Stimulated activated CD8-positive, alpha-beta memory T cell treated with anti-CD3 and anti-CD28 coated beads, Interleukin-2, amount 100 ng/mL, for 48 hours (primary cell): ENCODE measurements around the gene ACBD5.
"Not testable (repeated sequence)": the region's sequence is repeated elsewhere in the genome, so short reads cannot be mapped to it uniquely, and the experiment has no call there.

ENCODE experiments used
- DNase-seq, 2 donors: peaks; one replicate each; pipeline ENCODE4 v3.0.0-alpha.2; 2020; ENCODE audit warnings: low read depth in 2 of 2

Gene ACBD5, protein sequence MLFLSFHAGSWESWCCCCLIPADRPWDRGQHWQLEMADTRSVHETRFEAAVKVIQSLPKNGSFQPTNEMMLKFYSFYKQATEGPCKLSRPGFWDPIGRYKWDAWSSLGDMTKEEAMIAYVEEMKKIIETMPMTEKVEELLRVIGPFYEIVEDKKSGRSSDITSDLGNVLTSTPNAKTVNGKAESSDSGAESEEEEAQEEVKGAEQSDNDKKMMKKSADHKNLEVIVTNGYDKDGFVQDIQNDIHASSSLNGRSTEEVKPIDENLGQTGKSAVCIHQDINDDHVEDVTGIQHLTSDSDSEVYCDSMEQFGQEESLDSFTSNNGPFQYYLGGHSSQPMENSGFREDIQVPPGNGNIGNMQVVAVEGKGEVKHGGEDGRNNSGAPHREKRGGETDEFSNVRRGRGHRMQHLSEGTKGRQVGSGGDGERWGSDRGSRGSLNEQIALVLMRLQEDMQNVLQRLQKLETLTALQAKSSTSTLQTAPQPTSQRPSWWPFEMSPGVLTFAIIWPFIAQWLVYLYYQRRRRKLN

DNA sequence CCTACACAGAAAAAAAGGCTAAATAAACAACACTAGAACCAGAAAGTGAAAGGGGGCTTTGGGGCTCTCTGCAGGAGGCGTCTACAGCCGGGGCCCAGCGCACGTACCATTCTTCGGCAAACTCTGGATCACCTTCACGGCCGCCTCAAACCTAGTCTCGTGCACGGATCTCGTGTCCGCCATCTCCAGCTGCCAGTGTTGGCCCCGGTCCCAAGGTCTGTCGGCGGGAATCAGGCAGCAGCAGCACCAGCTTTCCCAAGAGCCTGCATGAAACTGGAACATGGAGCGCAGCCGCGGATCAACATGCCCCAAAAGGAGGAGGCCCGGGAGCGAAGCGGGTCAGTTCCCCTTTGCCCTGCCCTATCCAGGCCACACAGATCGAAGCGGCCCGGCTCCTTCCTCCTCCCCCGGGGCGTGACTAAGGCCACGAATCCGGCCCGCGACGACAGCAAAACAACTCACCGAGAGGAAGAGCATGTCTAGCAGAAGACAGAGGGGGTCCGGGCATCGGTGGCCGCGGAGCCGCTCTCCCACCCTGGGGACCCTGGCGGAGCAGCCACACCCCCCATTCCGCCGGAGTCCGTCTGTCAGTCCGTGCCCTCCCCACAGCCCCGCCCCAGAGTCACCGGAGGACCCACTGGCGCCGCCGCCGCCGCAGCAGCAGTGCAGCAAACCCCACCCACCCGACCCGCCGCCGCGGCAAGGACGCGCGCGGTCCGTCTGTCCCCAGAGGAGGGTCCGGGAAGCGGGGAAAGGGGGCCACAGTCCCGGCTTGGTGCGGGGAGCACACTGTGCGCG is at the start of gene ACBD5:
Gene ACBD5 (minus strand): TSS at position 586 of the 798 bp plus-strand sequence. CDS start 109 bp downstream, at position 477.
- peak; percentile 64 to 80 for DNase-seq

DNA sequence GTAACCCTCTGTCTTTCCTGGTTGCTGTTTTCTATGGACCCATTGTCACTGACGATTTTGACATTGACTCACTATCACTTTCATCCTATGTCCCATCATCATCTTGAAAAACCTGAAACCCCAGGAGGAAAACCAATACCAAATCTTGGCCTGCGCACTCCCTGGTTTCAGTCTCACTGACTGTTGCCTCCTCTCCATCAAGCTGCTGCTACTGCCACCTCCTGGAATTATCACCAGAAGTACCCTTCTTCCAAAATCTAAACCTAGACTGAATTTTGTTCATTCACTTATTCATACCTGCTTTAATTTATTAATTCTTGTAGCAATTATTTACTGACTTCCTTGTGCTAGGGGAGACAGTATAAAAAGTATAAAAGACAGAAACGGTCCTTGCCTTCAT is 44.5 kb upstream of the ACBD5 start:
- peak in 1 of 2 donors; percentile 8 for DNase-seq

DNA sequence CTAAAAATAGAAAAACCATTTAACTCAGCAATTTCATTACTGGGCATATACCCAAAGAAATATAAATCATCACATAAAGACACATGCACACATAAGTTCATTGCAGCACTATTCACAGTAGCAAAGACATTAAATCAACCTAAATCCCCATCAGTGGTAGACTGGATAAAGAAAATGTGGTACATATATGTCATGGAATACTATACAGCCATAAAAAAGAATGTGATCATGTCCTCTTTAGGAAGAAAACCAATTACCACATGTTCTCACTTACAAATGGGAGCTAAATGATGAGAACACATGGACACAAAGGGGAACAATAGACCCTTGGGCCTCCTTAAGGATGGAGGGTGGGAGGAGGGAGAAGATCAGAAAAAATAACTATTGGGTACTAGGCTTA is 36.0 kb upstream of the ACBD5 start:
- DNase-seq: no peak

DNA sequence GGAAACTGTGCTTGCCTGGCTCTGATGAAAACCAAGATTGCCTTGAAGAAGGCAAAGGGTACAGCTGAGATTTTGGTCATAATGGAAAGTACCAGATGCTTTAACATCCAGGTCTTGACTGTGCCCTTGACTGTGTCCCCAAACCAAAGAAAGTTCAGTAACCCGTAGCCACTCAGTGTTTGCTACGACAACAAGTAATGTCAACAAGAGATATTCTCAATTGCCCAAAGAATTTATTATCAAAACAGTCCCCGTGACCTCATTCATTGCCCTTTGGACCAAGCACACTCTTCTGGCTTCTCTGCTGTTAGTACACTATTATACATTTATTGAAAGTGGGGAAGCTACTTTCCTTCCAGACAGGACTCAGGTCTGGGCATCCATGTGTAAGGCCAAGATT is 25.4 kb upstream of the ACBD5 start:
- DNase-seq: not testable (repeated sequence)

DNA sequence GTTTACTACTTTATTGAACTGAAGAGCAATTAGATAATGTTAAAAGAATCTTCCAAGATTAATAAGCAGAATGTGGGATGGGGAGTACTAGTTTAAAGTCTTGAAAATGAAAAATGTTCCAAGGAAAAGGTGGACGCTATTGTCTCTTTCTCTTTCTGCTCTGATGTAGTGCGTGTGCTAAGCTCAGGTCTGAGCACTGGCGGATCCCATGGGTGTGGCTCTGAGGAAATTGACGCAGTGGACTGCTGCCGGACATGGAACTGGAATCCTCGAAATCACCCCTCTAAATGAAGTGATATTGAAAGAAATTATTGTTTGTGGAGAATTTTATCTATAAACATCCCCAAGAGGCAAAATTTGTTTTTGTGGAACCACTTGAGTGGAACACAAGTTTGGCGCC is 22.2 kb upstream of the ACBD5 start:
- not testable (repeated sequence) for DNase-seq

DNA sequence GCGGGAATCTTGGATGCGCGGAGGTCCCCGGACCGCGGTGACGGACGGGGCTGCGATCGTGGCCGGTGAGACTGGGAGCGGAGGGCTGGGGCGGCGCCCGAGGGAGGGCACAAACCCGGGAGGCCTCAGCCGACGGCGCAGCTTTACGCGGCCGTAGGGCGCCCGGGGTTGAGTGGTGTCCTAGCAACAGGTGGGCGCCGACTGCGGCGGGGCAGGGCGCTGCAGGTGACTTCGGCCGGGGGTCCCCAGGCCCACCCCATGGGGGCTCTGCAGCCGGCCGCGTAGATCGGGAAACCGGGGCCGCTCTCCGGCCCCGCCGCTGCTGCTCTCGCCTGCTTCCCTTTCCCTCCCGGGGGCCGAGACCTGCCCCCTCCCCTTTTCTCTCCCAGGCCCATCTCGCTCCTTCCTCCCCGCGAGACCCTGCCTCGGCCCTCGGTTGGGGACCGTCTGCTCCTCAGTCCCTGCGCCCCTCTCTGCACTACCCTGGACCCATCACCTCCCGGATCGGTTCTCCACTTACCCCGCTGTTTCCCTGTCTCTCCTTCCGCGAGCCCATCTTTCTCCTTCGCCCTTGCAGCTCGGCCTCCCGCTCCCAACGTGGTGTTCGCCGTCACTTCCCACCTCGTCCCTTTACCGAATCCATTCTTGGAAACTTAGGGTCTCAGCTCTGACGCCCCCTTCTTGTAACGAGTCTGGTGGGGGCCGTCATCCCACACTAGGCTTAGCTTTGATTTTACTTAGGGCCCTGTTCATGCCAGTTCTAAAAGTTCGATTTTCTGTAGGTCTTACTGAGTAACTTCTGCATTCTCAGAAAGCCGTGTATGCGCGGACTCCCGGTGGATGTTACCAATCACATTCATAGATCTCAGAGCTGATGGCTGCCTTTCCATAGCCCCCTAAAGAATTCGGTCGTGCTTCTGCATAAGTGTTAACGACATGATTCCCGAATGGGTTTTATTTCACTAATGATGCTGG is 18.5 kb upstream of the ACBD5 start:
- DNase-seq: no peak

DNA sequence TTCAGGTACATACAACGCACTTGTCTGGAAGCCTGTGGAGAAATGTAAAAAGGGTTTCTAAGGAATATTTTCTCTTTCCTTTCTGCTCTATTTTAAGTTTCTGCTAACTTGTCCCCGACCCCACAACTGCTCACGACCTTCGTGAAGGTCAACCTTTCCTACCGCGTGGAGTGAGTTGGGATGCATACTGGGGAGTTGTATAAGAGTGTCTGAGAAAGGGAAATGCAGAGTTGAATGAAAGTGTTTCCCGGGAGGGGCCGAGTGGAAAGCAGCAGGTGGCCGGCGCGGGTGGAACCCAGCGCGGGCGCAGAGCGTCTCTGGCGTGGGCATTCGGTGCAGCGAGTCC is 17.9 kb upstream of the ACBD5 start:
- no peak for DNase-seq

DNA sequence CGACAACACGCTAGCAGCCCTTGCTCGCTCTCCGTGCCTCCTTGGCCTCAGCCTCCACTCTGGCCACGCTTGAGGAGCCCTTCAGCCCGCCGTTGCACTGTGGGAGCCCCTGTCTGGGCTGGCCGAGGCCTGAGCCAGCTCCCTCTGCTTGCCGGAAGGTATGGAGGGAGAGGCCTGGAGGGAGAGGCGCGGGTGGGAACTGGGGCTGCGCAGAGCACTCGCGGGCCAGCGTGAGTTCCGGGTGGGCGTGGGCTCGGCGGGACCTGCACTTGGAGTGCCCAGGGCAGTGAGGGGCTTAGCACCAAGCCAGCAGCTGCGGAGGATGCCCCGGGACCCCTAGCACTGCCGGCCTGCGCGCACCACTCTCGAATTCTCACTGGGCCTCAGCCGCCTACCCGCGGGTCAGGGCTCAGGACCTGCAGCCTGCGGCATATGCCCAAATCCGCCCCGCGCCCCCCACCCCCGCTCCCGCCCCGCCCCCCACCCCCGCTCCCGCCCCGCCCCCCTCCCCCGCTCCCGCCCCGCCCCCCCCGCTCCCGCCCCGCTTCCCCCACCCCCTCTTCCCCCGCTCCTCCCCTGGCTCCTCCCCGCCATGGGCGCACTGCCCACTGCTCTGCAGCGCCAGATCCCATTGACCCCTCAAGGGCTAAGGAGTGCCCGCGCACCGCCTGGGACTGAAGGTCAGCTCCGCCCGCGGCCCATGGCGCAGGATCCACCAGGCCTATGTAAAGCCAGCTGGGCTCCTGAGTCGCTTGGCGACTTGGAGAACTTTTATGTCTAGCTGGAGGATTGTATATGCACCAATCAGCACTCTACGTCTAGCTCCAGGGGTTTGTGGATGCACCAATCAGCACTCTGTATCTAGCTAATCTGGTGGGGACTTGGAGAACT is 15.9 kb upstream of the ACBD5 start:
- DNase-seq: no peak

DNA sequence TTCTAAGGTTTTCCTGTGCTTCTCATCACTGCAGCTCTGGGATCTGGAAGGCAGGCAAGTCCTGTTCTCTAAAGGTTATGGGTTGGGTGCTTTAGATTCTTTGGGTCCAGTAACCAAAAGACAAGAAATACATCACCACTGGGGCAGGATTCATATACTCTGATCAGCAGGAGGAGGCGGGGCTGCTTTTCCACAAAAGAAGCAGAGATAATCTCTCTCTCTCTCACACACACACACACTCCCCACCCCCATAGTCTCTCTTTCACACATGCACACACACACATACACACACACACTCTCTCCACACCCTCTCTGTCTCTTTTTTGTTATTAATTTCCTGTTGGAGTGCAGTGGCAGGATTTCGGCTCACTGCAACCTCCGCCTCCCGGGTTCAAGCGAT is 13.0 kb upstream of the ACBD5 start:
- DNase-seq: no peak

DNA sequence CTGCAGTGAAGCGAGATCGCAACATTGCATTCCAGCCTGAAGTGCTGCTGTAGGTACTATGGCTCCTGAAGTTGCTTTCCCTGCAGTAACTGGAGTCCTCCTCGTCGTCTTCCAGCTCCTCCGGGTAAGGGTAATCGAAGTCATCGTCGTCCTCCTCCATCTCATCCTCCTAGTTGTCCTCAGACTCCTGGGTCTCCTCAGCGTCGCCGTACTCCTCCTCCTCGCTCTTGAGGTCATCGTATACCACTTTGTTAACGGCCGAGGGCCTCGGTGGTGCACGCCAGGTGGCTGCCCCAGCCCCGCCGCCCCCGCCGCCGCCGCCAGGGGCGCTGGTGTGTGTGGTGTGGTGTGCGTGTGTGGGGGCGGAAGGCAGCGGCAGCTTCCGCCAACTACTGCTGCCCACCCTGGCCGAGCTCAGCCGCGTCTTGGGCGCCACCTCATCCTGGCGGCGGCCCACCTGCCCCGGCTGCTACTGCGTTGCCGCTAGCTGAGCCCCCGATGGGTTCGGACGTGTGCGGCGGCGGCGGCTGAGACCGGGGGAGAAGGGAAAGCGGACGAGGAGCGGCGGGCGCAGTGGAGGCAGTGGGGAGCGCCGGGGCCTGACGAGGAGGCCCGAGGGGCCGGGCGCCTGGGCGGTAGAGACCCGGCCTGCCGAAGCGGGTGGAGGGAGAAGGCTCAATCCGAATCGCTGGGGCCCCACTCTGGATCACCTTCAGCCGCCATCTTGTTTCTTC is 11.8 kb upstream of the ACBD5 start:
- peak; percentile 81 to 83 for DNase-seq

DNA sequence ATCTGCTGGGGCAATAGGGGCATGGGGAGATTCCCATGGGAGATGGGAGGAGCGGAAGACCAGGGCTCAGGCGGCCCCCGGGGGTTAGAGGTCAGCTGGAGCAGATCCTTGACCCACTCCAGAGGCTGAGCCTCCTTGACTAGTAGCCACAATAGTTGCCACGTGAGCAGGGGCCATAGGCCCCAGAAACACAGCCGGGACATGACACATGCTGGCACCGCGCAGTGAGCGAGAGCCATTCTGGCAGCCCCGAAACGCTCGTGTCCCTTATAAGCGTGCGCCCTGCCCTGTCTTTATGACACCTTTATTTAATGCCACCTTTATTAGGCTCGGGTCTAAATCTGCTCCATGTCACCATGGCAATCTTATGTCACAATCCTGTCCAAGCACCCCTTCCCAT is 11.0 kb upstream of the ACBD5 start:
- no peak for DNase-seq

DNA sequence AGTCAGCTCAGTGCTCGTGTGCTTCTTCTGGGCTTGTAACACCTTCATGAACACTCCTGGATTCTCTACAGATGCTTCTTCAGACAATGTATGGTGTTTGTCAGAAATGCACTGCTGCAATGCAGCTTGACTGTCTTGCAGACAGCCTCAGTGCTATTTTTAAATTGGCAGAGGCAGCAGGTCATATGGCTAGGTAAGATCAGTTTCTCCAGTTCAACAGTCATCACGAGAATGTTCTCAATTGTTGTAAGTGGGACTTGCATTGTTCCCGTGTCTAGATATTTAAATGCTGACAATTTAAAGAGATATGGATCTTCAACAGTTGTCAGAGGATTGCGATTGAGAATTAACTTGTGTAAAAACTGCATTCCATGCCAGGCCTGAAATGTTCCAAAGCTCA is 7.6 kb upstream of the ACBD5 start:
- DNase-seq: no peak

DNA sequence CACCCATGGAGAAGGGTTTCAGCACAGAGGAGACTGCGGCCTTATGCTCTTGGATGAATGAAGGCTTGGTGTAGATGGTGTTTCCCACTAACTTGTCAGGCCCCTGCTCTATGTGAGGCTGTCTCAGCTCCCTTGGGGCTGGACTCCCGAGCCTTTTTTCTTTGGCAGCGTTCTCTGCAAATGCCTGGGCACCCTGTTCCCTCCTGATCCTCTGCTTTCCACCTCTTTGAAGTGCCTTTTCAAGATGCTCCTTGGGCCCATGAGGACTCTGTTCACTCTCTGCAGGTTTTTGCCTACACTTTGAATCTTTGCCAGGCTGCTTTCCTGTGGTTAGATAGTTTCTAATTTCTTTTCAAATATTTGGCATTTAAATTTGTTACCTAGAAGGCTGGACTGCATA is 6.8 kb upstream of the ACBD5 start:
- DNase-seq: no peak

DNA sequence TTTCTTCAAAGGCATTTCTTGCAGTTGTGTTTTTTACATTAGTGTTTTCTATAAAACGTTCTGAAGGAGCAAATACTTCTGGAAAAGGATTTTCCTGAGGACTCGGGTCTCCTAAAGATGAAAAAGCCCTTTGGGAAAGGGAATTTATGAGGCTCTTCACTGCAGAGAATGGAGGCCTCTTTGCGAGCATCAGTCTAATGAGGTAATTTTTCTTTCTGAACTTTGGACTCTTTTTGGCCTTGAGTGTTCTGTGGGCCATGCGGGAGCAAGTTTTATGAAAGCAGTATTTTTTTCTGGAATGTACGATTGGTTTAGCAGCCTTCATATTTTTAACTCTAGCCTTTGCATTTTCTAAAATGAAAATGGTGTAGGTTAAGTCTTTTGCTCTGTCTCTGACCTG is 6.4 kb upstream of the ACBD5 start:
- no peak for DNase-seq

DNA sequence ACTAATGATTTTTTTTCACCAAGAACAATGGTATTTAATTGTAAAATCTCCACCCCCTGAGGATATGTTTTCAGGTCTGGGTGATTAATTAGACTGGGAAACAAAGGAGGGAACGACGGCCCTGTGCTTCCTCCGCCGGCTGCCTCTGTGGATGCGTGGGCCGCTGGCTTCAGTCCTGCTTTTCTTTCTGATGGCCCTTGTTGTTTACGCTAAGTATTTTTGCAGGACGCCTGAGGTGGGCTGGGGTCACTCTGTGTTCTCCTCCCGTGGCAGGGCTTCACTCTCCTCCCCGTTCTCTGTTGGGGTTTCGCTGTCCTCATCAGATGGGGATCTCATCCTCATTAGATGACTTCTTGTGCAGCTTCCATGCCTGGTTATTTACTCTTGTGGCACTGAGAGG is 5.2 kb upstream of the ACBD5 start:
- DNase-seq: no peak

DNA sequence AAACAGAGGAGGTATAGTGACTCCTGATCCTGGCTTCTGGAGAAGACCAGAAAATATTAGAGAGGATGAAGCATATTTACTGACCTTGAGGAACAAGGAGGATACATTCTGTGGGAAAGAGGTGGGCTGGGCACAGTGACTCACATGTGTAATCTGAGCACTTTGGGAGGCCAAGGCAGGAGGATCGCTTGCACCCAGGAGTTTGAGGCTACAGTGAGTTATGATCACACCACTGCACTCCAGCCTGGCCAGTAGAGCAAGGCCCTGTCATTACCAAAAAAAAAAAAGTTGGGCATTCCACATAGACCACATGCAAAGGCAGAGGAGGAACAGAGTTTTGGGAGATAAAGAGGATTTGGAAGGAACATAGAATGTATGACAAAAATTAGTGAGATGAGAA is 4.4 kb upstream of the ACBD5 start:
- no peak for DNase-seq

DNA sequence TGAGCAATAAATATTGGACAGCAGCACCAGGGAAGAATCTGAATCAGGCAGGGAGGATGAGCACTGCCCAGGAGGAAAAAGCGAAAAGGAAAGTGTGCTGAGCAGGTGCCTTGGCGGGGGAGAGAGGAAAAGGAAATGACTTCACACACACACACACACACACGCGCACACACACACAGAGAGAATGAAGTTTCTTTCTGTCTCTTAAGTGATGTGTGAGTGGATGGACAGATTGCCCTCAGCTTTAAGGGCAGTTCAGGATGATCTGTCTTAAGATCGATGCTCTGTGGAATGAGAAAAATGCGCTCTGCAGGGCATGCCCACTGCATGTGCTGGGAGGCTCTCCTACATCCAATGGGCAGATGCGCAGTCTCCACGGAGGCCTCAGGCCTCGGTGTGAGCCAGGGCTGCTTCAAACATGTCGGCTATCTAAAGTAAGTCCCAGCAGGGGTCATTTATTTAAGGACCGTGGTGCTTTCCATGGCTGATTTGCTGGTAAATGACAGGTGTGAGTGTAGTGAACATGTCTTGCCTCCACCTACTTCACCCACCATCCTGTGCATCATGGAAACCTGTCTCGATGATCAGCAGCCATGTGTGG is 2.5 kb upstream of the ACBD5 start:
- peak in 1 of 2 donors; percentile 15 for DNase-seq

DNA sequence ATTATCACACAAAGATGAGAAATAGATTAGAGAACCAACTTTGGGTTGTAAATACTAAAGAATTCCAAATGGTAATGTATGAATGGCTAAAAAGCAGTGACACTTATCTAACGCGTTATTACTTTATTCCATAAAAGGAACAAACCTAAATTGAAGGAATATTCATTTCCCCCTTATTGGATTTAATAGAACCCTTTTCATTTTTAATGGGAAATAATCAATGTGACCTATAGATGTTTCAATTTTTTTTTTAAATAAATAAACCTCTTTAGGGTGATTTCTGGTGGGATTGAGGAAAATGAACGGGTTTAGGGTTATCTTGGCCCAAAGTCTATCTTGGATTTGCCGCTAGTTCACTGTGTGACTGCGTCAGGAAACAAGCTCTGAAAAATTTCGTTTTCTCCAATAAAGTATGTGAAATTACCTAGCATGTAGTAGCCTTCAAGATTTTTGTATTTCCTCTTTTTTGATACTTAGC is 1.9 kb upstream of the ACBD5 start:
- DNase-seq: no peak

DNA sequence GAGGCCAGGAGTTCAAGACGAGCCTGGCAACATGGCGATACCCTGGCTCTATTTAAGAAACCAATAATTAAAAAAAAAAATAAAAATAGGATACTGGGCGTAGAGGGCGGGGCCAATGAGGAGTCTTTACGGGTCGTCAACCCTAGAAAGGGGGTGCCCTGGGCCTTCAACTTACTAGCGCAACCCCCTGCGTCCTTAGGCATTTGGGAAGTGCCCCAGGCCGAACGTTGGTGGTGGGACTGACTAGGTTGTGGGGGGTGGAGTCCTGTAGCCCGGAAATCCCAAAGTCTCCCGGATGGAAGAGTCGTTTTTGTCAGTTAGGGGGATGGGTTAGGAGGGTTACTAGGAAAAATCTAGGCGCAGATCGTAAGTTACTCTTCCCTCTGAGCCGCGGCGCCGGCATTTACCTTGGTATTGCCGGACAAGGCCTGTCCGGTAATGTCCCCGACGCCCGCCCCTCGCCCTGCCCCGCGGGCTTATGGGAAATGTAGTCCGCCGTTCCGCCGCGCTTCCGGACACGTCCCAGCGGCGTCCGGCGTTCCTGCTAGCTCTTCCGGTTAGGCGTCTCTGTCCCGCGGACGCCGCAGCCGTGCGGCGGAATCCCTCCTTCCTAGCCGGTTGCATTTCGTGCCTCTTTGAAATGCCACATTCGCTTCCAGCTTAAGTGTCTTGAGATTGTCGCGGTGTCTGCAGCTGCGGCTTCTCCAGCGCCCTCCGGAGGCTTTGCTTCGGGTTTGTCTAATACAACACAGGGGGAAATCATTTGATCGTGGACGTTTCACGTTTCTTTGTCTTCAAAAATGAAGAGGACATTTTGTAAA is 1.3 kb upstream of the ACBD5 start:
- DNase-seq: peak; percentile 83 to 84
